Right atrium auricular region (tissue), 2 donors: Measurements from ENCODE around the gene GPR151. TPM values are rescaled to one million over a fixed set of nuclear protein-coding genes. Genes with fewer than 3 reads are reported as not detected.

ENCODE experiments used
- DNase-seq: peaks from one replicate; pipeline ENCODE4 v3.0.0-alpha.2; 2019; ENCODE audit warnings: low spot score
- H3K27ac ChIP-seq, 2 donors: fragments of 200-600 bp; sonication (generic); 1 replicate in 1 of 2; 2 replicates in 1 of 2; pipeline ENCODE4 v1.5.1; 2016 to 2019
- H3K27me3 ChIP-seq, 2 donors: fragments of 200-600 bp; sonication (generic); one replicate each; pipeline versions ENCODE4 v1.5.1 to v1.6.0; 2017 to 2019
- H3K36me3 ChIP-seq: fragments of 200-600 bp; sonication (generic); one replicate; pipeline ENCODE4 v1.5.1; 2016
- H3K4me1 ChIP-seq, 2 donors: fragments of 200-600 bp; sonication (generic); one replicate each; pipeline versions ENCODE4 v1.5.1 to v1.6.0; 2017 to 2019
- H3K4me3 ChIP-seq, 2 donors: fragments of 200-600 bp; sonication (generic); 1 replicate in 1 of 2; 2 replicates in 1 of 2; pipeline ENCODE4 v1.5.1; 2017 to 2019; ENCODE audit warnings: mild to moderate bottlenecking in 1 of 2, moderate library complexity in 1 of 2
- H3K9me3 ChIP-seq, 2 donors: fragments of 200-600 bp; sonication (generic); one replicate each; pipeline ENCODE4 v1.5.1; 2019
- CTCF ChIP-seq, 2 donors: fragments of 200-600 bp; sonication (generic); IDR thresholded peaks; one replicate each; pipeline ENCODE4 v1.5.1; 2019; ENCODE audit warnings: antibody characterized with exemption in 2 of 2
- total RNA-seq, 2 donors: library from RNA; depleted of rRNA; stranded (reverse); fragments of >200 nt; gene quantifications; one replicate each; pipeline ENCODE4 v1.1.0, GENCODE V29; 2016

Gene GPR151
- total RNA-seq, 2 donors from 2014 or later, result not detected

GRCh38 chr5:146482775-146483174 is 33.2 kb downstream of the GPR151 start:
- Histone ChIP-seq H3K36me3 (peaks cover 32% of the 10 kb centered on the region), H3K4me3 (no peak overlapping the region), H3K4me1 (no peaks in the 10 kb centered on the region), H3K27me3 (no peaks in the 10 kb centered on the region), H3K9me3 (no peaks in the 10 kb centered on the region), H3K27ac (no peak overlapping the region)
- no peak for TF ChIP-seq CTCF (IDR thresholded peaks at IDR 0.05)
- DNase-seq, result no peak

- Histone ChIP-seq H3K9me3 (no peaks in the 10 kb centered on the region), H3K27ac (no peak overlapping the region), H3K36me3 (peaks cover 39% of the 10 kb centered on the region), H3K27me3 (no peaks in the 10 kb centered on the region), H3K4me3 (no peak overlapping the region), H3K4me1 (no peaks in the 10 kb centered on the region)
- TF ChIP-seq CTCF (IDR thresholded peaks at IDR 0.05), result no peak
- DNase-seq, result no peak
Measured at GRCh38 chr5:146475906-146476305, 40.1 kb downstream of the GPR151 start.

GRCh38 chr5:146475190-146475780 is 40.7 kb downstream of the GPR151 start:
- peaks cover 45% of the 10 kb centered on the region for H3K36me3 ChIP-seq
- H3K9me3 ChIP-seq, result no peaks in the 10 kb centered on the region
- no peak overlapping the region for H3K4me3 ChIP-seq
- no peak for TF ChIP-seq CTCF (IDR thresholded peaks at IDR 0.05)
- no peak for DNase-seq
- no peak overlapping the region for H3K27ac ChIP-seq
- H3K4me1 ChIP-seq, result no peaks in the 10 kb centered on the region
- H3K27me3 ChIP-seq, result no peaks in the 10 kb centered on the region

- no peak for DNase-seq
- Histone ChIP-seq H3K4me1 (no peaks in the 10 kb centered on the region), H3K36me3 (peaks cover 55% of the 10 kb centered on the region), H3K4me3 (no peak overlapping the region), H3K9me3 (no peaks in the 10 kb centered on the region), H3K27ac (no peak overlapping the region), H3K27me3 (no peaks in the 10 kb centered on the region)
- no peak for TF ChIP-seq CTCF (IDR thresholded peaks at IDR 0.05)
Measured at GRCh38 chr5:146474065-146474464, 41.9 kb downstream of the GPR151 start.

- no peaks in the 10 kb centered on the region for H3K4me1 ChIP-seq
- peaks cover 52% of the 10 kb centered on the region for H3K36me3 ChIP-seq
- no peaks in the 10 kb centered on the region for H3K9me3 ChIP-seq
- DNase-seq, result no peak
- no peak for TF ChIP-seq CTCF (IDR thresholded peaks at IDR 0.05)
- no peaks in the 10 kb centered on the region for H3K27me3 ChIP-seq
- no peak overlapping the region for H3K4me3 ChIP-seq
- H3K27ac ChIP-seq, result no peak overlapping the region
Measured at GRCh38 chr5:146467760-146468159, 48.2 kb downstream of the GPR151 start.
